ENCODE data around the gene KRTDAP. TPM values are rescaled to one million over a fixed set of nuclear protein-coding genes. Genes with fewer than 3 reads are reported as not detected.
A peak's percentile ranks its signal among the peaks of the same experiment; 100 is the strongest.

Gene KRTDAP
- total and polyA plus RNA-seq, 8 donors = 0.98 to 2.2 (median 1.8) TPM; not detected in 2

DNA sequence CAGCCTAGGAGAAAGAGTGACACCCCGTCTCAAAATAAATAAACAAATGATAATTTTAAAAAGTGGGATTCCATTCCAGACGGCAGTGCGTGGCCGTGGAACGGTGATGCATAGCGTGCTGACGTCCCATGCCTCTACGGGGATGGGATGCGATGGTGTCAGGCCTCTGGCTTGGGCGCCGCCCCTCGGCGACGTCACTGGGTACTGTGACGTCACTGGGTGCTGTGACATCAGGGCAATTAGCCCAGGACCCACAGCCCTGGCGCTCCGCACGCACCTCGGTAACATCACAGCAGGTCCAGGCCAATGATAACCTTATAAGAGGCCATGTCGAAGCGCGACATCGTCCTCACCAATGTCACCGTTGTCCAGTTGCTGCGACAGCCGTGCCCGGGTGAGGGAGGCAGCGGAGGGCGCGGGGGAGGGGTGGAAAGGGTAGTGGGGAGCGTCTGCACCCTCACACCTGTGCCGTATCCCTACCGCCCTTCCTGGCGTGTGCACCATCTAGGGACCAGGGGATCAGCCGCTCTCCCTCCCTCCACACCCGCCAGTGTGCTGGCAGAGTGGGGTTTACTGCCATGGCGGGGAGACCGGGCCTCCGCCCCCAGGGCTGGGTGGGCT lies 43.0 kb upstream of the KRTDAP start, which contains the start of gene GAPDHS:
GAPDHS (plus strand) TSS at position 256 of the 621 bp plus-strand sequence; CDS start at position 328, 72 bp downstream.
- Histone ChIP-seq H3K36me3 (no peaks in the 10 kb centered on the region), H3K27ac (no peak within 1 kb of the TSS), H3K4me3 (no peak within 1 kb of the TSS), H3K27me3 (peaks cover 0 to 79% of the 10 kb centered on the region in 2 donors), H3K4me1 (peaks cover 4 to 12% of the 10 kb centered on the region in 2 donors), H3K9me3 (no peaks in the 10 kb centered on the region)
- no peak for DNase-seq
- intact Hi-C loops (cut with DNase I) = no loop called here
- no peak for ATAC-seq
- TF ChIP-seq, protein P1, sequence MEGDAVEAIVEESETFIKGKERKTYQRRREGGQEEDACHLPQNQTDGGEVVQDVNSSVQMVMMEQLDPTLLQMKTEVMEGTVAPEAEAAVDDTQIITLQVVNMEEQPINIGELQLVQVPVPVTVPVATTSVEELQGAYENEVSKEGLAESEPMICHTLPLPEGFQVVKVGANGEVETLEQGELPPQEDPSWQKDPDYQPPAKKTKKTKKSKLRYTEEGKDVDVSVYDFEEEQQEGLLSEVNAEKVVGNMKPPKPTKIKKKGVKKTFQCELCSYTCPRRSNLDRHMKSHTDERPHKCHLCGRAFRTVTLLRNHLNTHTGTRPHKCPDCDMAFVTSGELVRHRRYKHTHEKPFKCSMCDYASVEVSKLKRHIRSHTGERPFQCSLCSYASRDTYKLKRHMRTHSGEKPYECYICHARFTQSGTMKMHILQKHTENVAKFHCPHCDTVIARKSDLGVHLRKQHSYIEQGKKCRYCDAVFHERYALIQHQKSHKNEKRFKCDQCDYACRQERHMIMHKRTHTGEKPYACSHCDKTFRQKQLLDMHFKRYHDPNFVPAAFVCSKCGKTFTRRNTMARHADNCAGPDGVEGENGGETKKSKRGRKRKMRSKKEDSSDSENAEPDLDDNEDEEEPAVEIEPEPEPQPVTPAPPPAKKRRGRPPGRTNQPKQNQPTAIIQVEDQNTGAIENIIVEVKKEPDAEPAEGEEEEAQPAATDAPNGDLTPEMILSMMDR (IDR thresholded peaks at IDR 0.05) = no peak

DNA sequence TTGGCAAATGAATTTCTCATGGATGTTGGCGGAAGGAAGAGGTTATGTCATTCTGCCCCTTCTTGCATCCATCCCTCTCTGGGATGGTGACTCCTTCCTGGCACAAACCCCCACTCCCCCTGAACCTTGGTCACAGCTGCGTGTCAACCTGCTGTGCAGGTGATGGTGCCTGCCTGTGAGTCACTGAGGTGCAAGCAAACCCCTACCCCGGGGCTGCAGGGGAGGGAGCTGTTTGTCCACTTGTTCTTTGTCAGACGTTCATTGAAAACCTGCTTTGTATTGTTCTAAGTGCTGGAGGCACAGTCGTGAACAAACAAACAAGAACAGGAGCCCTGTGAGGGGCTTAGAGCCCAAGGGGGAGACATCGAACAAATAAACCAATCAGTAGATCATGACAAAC lies 41.0 kb upstream of the KRTDAP start:
- DNase-seq = no peak
- Histone ChIP-seq H3K9me3 (no peaks in the 10 kb centered on the region), H3K27ac (no peak overlapping the region), H3K4me1 (peaks cover 4 to 12% of the 10 kb centered on the region in 2 donors), H3K4me3 (no peak overlapping the region), H3K27me3 (peaks cover 0 to 94% of the 10 kb centered on the region in 2 donors), H3K36me3 (no peaks in the 10 kb centered on the region)
- intact Hi-C loops (cut with DNase I) = no loop called here
- TF ChIP-seq, protein P1 (IDR thresholded peaks at IDR 0.05) = no peak
- no peak for ATAC-seq

- H3K27me3 ChIP-seq = peaks cover 0 to 96% of the 10 kb centered on the region in 2 donors
- TF ChIP-seq, protein P1 (IDR thresholded peaks at IDR 0.05) = no peak
- peaks cover 4 to 12% of the 10 kb centered on the region in 2 donors for H3K4me1 ChIP-seq
- intact Hi-C loops (cut with DNase I) = no loop called here
- no peaks in the 10 kb centered on the region for H3K36me3 ChIP-seq
- H3K4me3 ChIP-seq = no peak overlapping the region
- ATAC-seq = no peak
- DNase-seq = peak in 1 of 4 donors; percentile 42
- H3K9me3 ChIP-seq = no peaks in the 10 kb centered on the region
- no peak overlapping the region for H3K27ac ChIP-seq
These were observed 39.3 kb upstream of the KRTDAP start for GRCh38 chr19:35529241-35530218.

- Histone ChIP-seq H3K36me3 (no peaks in the 10 kb centered on the region), H3K4me3 (no peak within 1 kb of the TSS), H3K9me3 (no peaks in the 10 kb centered on the region), H3K27me3 (peaks cover 0 to 94% of the 10 kb centered on the region in 2 donors), H3K4me1 (peaks cover 0 to 4% of the 10 kb centered on the region in 2 donors), H3K27ac (no peak within 1 kb of the TSS)
- TF ChIP-seq, protein P1 (IDR thresholded peaks at IDR 0.05) = no peak
- intact Hi-C loops (cut with DNase I) = no loop called here
- DNase-seq (no peak), ATAC-seq (peak; percentile 17)
These were observed 38.2 kb upstream of the KRTDAP start, which contains the start of gene SBSN for GRCh38 chr19:35528218-35529038. SBSN (minus strand) TSS chr19:35528311; CDS start chr19:35528281, 30 bp downstream.
